Right ventricle myocardium inferior (tissue), 1 donor: ENCODE results near the gene ANKK1. TPM values are rescaled to one million over a fixed set of nuclear protein-coding genes. Genes with fewer than 3 reads are reported as not detected.

Experiments
- ATAC-seq: fragments of 200-7000 bp; cut with Tn5 transposase; one replicate; pipeline ENCODE4 v1.9.1; 2020; ENCODE audit warnings: mild to moderate bottlenecking, moderate library complexity
- DNase-seq: peaks from one replicate; pipeline ENCODE4 v3.0.0; 2021; ENCODE audit errors: missing footprints
- intact Hi-C: fragments of 100-400 bp; cut with DNase I; formaldehyde crosslinking; loops from one replicate; pipeline ENCODE4 v1.11.0; 2022
- microRNA-seq: library from miRNA; unstranded; fragments of <30 nt; microRNA quantifications from one replicate; pipeline ENCODE4 v1.2.0, GENCODE V29; 2020
- total RNA-seq: library from RNA; stranded (reverse); fragmentation: NEBNext Ultra II Directional; extraction: Animal tissue kit (Norgen Biotek cat#: 25700); gene quantifications from one replicate; pipeline ENCODE4 v1.2.1, GENCODE V29; 2021
- donor health status: DM: no; HTN: yes; CAD: no; lungs with severe emphysema.

The ANKK1 gene
- total RNA-seq, 1 donor from 2014 or later = not detected

GRCh38 chr11:113444502-113445123 lies 57.0 kb downstream of the ANKK1 start:
- intact Hi-C loops = no loop called here
- ATAC-seq = no peak
- no peak for DNase-seq

DNA sequence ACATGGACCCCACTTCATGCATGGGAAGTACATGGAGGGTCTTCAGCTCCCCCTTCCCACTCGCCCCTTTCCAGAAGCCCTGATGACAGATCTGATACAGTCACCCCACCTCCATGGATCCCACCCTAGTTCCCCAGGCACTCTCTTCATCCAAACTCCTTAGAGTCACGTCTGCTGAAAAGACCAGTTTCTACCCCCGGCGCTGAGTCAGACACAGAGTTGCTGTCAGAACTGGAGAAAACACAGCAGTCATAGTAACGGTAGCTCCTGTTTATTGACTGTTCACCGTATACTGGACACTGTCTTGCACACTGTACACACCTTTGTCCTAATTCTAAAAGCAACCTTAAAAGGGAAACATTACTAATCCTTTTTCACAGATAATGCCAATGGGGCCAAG lies 58.5 kb downstream of the ANKK1 start:
- intact Hi-C loops = no loop called here
- DNase-seq = no peak
- no peak for ATAC-seq

DNA sequence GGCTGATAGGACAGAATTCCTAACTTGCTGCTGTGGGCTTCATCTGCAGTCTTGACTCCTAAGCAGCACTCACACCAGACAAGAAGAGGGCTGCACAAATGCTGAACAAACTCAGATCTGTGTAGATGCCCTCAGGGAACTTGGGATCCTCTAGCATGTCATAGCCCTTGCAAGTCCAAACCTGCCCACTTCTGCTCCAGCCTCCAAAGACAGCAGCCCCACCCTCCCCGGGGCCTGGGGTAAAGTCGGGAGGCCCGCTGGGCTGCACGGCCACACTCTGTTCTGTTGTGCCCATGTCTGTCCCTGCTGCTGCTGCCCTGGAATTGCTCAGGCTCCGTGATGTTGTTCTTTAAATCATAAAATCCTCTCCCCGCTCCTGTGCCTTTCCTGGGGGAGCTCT lies 59.4 kb downstream of the ANKK1 start:
- intact Hi-C loops = no loop called here
- no peak for ATAC-seq
- DNase-seq = no peak

DNA sequence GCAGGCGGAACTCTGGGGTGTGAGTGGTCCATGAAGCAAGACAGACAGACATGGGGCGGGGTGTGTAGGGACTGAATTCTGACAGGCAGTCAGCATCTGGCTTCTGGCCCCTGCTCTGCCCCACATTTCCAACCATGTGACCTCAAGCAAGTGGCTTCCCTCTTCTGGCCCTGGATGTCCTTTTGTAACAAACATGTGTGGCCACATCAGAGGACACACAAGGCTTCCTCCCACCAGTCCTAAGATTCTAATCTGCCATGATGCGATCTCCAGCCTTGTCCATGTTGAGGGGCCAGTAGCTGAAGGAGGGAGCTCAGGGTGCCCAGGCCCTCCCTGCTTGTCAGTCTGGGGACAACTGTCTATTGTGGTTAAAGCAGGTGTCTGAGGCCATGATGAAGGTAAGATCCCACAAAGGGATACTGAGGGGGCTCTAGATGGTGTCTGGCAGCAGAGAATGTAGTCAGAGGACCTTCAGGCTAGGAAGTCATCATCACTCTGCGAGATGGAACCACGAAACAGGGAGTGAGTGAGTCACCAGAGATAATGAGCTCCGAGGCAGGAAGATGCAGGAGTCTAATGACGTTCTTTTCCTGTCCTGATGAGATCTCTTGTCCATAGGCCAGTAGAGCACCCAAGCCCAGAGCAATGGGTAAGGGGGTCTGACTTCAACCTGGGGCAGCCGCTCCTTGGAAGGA lies 60.2 kb downstream of the ANKK1 start:
- peak; percentile 34 for ATAC-seq
- intact Hi-C loops = no loop called here
- DNase-seq = no peak

GRCh38 chr11:113448316-113448677 lies 60.7 kb downstream of the ANKK1 start:
- DNase-seq (no peak), ATAC-seq (no peak)
- intact Hi-C loops = no loop called here

GRCh38 chr11:113449743-113450142 lies 62.2 kb downstream of the ANKK1 start:
- ATAC-seq (no peak), DNase-seq (no peak)
- intact Hi-C loops = no loop called here

Small RNA genes within 50 kb of the gene (microRNA-seq; reads per million reads assigned to microRNA genes)
- not detected for gene MIR4301

Other genes with a start within 250 kb of the ANKK1 start
- gene TTC12, start 73.2 kb upstream of the ANKK1 start, total RNA-seq = 5.3 TPM
- not detected for gene DRD2, start 87.6 kb downstream of the ANKK1 start, total RNA-seq